GM12801 (cell line): ENCODE measurements around the gene TIAM1.

ENCODE experiments used
- CTCF ChIP-seq: IDR thresholded peaks from one replicate; pipeline ENCODE4 v1.5.1; 2011; ENCODE audit warnings: control low read depth; ENCODE audit not compliant: insufficient read length; ENCODE audit errors: extremely low read depth

Gene TIAM1

GRCh38 chr21:31366825-31367224, 22.8 kb upstream of the TIAM1 start:
- TF ChIP-seq CTCF = no peak

- no peak for TF ChIP-seq CTCF
Measured at GRCh38 chr21:31364253-31364945, 20.3 kb upstream of the TIAM1 start.

GRCh38 chr21:31363720-31364119, 19.7 kb upstream of the TIAM1 start:
- TF ChIP-seq CTCF = no peak

GRCh38 chr21:31360717-31361116, 16.7 kb upstream of the TIAM1 start:
- no peak for TF ChIP-seq CTCF

- no peak for TF ChIP-seq CTCF
Measured at GRCh38 chr21:31358158-31358557, 14.1 kb upstream of the TIAM1 start.

- TF ChIP-seq CTCF = no peak
Measured at GRCh38 chr21:31356440-31356839, 12.4 kb upstream of the TIAM1 start.

- TF ChIP-seq CTCF = no peak
Measured at GRCh38 chr21:31354604-31355443, 10.8 kb upstream of the TIAM1 start.
